ENCODE measurements around the gene SETD2.

The SETD2 gene

DNA sequence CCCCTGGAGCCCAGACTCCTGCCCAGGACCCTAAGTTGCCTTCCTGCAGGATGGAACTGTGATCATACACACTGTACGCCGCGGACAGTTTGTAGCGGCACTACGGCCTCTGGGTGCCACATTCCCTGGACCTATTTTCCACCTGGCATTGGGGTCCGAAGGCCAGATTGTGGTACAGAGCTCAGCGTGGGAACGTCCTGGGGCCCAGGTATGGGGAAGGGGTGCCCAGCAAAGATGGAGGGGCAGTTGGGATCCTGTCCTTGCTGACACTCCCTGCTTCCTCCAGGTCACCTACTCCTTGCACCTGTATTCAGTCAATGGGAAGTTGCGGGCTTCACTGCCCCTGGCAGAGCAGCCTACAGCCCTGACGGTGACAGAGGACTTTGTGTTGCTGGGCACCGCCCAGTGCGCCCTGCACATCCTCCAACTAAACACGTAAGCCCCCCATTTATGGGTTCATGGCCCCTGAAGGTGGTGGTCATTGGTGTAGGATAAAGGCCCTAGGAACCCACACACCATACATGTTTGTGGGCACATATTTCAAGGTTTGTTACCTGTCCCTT, 155.6 kb downstream of the SETD2 start:
- Histone ChIP-seq H2AFZ (ENCODE audit: low read depth) (no peak overlapping the region), H3K4me1 (ENCODE audit: low read depth, poor library complexity, severe bottlenecking) (no peaks in the 10 kb centered on the region), H3K9ac (no peak overlapping the region), H3K36me3 (ENCODE audit: insufficient read depth) (no peaks in the 10 kb centered on the region), H3K4me3 (IDR thresholded peaks at IDR 0.05; ENCODE audit: insufficient read depth, low read depth, low read length) (no peak overlapping the region), H3K27me3 (ENCODE audit: insufficient read depth, low read depth) (no peaks in the 10 kb centered on the region), H4K20me1 (ENCODE audit: insufficient read depth) (no peaks in the 10 kb centered on the region), H3K79me2 (ENCODE audit: insufficient read depth, low read depth) (no peaks in the 10 kb centered on the region), H3K27ac (no peak overlapping the region), H3K4me2 (no peak overlapping the region)
- TF ChIP-seq, protein P1, sequence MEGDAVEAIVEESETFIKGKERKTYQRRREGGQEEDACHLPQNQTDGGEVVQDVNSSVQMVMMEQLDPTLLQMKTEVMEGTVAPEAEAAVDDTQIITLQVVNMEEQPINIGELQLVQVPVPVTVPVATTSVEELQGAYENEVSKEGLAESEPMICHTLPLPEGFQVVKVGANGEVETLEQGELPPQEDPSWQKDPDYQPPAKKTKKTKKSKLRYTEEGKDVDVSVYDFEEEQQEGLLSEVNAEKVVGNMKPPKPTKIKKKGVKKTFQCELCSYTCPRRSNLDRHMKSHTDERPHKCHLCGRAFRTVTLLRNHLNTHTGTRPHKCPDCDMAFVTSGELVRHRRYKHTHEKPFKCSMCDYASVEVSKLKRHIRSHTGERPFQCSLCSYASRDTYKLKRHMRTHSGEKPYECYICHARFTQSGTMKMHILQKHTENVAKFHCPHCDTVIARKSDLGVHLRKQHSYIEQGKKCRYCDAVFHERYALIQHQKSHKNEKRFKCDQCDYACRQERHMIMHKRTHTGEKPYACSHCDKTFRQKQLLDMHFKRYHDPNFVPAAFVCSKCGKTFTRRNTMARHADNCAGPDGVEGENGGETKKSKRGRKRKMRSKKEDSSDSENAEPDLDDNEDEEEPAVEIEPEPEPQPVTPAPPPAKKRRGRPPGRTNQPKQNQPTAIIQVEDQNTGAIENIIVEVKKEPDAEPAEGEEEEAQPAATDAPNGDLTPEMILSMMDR (conservative IDR thresholded peaks at IDR 0.05; ENCODE audit: low read depth, low read length): no peak

DNA sequence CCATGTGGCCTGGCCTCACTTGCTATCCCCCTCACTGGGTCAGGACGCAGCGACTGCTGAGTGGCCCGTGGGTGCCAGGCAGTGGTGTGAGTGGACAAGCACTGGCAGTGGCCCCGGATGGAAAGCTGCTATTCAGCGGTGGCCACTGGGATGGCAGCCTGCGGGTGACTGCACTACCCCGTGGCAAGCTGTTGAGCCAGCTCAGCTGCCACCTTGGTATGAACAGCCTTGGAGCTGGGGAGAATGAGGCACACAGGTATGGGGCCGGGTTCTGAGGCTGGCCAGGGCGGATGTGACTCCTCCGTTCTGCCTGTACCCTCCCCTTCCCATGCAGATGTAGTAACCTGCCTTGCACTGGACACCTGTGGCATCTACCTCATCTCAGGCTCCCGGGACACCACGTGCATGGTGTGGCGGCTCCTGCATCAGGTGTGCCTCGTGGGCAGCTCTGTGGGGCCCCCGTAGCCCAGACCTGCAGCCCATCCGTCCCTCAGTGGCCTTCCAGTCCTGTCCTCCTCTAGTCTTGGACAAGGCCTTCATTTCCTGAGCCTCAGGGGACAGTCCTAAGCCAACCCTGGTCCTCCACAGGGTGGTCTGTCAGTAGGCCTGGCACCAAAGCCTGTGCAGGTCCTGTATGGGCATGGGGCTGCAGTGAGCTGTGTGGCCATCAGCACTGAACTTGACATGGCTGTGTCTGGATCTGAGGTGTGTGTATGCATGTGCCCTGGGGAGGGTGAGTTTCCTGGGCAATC, 156.3 kb downstream of the SETD2 start:
- Histone ChIP-seq H3K9ac (no peak overlapping the region), H3K79me2 (ENCODE audit: insufficient read depth, low read depth) (no peaks in the 10 kb centered on the region), H3K36me3 (ENCODE audit: insufficient read depth) (no peaks in the 10 kb centered on the region), H3K4me1 (ENCODE audit: low read depth, poor library complexity, severe bottlenecking) (no peaks in the 10 kb centered on the region), H2AFZ (ENCODE audit: low read depth) (no peak overlapping the region), H4K20me1 (ENCODE audit: insufficient read depth) (no peaks in the 10 kb centered on the region), H3K27me3 (ENCODE audit: insufficient read depth, low read depth) (no peaks in the 10 kb centered on the region), H3K4me3 (IDR thresholded peaks at IDR 0.05; ENCODE audit: insufficient read depth, low read depth, low read length) (no peak overlapping the region), H3K4me2 (no peak overlapping the region), H3K27ac (no peak overlapping the region)
- TF ChIP-seq, protein P1 (conservative IDR thresholded peaks at IDR 0.05; ENCODE audit: low read depth, low read length): no peak

DNA sequence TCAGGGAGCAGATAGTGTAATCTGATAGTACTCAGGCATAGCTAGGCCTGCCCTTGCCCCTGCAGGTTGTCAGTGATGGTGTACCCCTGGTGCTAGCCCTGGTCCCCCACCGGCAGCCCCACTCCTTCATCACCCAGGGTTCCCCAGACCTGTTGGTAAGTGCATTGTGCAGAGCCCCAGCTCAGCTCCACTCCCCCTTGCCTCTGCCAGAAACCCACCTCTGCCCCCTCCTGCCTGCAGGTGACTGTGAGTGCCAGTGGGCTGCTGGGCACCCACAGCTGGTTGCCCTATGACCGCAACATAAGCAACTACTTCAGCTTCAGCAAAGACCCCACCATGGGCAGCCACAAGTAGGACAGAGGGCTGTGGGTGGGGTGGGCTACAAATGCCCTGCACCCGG, 156.9 kb downstream of the SETD2 start:
- TF ChIP-seq, protein P1 (conservative IDR thresholded peaks at IDR 0.05; ENCODE audit: low read depth, low read length): no peak
- H3K4me3 ChIP-seq (IDR thresholded peaks at IDR 0.05; ENCODE audit: insufficient read depth, low read depth, low read length): no peak overlapping the region
- no peak overlapping the region for H3K9ac ChIP-seq
- no peaks in the 10 kb centered on the region for H4K20me1 ChIP-seq (ENCODE audit: insufficient read depth)
- H3K4me2 ChIP-seq: no peak overlapping the region
- H3K4me1 ChIP-seq (ENCODE audit: low read depth, poor library complexity, severe bottlenecking): no peaks in the 10 kb centered on the region
- H3K27me3 ChIP-seq (ENCODE audit: insufficient read depth, low read depth): no peaks in the 10 kb centered on the region
- no peaks in the 10 kb centered on the region for H3K36me3 ChIP-seq (ENCODE audit: insufficient read depth)
- no peaks in the 10 kb centered on the region for H3K79me2 ChIP-seq (ENCODE audit: insufficient read depth, low read depth)
- no peak overlapping the region for H2AFZ ChIP-seq (ENCODE audit: low read depth)
- H3K27ac ChIP-seq: no peak overlapping the region

DNA sequence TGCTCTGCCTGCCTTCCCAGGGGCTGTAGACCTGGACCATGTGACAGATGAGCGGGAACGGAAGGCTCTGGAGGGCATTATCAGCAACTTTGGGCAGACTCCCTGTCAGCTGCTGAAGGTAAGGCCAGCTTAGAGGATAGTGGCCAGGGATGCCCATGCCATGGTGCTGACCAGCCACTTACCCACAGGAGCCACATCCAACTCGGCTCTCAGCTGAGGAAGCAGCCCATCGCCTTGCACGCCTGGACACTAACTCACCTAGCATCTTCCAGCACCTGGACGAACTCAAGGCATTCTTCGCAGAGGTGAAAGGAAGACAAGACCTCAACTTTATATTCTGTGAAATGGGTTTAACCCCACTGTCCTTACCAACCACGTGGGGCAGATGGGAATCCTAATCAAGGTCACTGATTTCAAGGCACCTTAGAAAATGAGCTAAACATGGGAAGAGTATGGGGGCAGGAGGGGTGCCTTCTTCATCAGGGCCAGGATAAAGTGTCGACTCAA, 157.7 kb downstream of the SETD2 start:
- Histone ChIP-seq H3K9ac (no peak overlapping the region), H2AFZ (ENCODE audit: low read depth) (no peak overlapping the region), H3K27ac (no peak overlapping the region), H3K79me2 (ENCODE audit: insufficient read depth, low read depth) (no peaks in the 10 kb centered on the region), H3K4me2 (no peak overlapping the region), H3K4me3 (IDR thresholded peaks at IDR 0.05; ENCODE audit: insufficient read depth, low read depth, low read length) (no peak overlapping the region), H4K20me1 (ENCODE audit: insufficient read depth) (no peaks in the 10 kb centered on the region), H3K27me3 (ENCODE audit: insufficient read depth, low read depth) (no peaks in the 10 kb centered on the region), H3K36me3 (ENCODE audit: insufficient read depth) (no peaks in the 10 kb centered on the region), H3K4me1 (ENCODE audit: low read depth, poor library complexity, severe bottlenecking) (no peaks in the 10 kb centered on the region)
- TF ChIP-seq, protein P1 (conservative IDR thresholded peaks at IDR 0.05; ENCODE audit: low read depth, low read length): no peak
